ENCODE results near the gene LINC01488.

DNA sequence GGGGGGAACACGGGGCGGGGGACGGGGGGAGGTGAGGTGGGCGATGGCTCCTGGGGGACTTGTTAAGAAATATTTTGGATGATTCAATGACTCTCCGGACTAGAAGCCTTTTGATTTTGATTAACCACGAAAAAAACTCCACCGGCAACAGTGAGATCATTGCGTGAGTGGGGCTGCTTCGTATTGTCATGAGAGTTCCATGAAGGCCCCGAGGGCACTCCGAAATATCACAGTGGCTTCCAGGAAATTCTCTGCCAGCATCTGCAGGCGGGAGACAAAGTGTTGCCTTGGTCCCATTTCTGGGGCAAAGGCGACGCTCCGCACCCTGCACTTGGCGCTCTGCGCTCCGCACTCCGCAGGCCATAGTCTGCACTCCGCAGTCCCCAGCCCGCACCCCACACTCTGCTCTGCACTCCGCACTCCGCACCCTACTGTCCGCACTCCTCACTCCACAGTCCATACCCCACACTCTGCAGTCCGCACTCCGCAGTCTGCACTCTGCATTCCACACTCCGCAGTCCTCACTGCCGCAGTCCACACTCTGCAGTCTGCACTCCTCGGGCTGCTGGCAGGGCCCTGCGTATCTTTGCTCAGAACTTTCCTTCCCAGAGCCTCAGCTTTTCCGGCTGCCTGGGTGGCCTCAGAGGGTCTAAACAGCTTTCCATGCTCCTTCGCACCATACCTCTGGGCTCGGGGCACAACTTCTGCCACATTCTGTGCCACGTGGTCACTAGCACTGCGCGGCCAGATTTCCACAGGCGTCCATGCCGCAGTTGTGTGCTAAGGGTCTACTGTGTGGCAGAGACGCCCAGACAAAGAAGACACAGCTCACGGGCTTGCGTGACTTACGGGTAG lies 61.1 kb downstream of the LINC01488 start:
- no peak for TF ChIP-seq EZH2 (IDR thresholded peaks at IDR 0.05)
- TF ChIP-seq, protein P1, sequence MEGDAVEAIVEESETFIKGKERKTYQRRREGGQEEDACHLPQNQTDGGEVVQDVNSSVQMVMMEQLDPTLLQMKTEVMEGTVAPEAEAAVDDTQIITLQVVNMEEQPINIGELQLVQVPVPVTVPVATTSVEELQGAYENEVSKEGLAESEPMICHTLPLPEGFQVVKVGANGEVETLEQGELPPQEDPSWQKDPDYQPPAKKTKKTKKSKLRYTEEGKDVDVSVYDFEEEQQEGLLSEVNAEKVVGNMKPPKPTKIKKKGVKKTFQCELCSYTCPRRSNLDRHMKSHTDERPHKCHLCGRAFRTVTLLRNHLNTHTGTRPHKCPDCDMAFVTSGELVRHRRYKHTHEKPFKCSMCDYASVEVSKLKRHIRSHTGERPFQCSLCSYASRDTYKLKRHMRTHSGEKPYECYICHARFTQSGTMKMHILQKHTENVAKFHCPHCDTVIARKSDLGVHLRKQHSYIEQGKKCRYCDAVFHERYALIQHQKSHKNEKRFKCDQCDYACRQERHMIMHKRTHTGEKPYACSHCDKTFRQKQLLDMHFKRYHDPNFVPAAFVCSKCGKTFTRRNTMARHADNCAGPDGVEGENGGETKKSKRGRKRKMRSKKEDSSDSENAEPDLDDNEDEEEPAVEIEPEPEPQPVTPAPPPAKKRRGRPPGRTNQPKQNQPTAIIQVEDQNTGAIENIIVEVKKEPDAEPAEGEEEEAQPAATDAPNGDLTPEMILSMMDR (IDR thresholded peaks at IDR 0.05 in 2 of 3, conservative IDR thresholded peaks at IDR 0.05 in 1 of 3; ENCODE audit: borderline replicate concordance in 1 of 3, insufficient read depth in 1 of 3, low read depth in 2 of 3, low read length in 2 of 3): no peak
- TF ChIP-seq EGR1 (IDR thresholded peaks at IDR 0.05; ENCODE audit: low read depth): no peak
- TF ChIP-seq, protein P2, sequence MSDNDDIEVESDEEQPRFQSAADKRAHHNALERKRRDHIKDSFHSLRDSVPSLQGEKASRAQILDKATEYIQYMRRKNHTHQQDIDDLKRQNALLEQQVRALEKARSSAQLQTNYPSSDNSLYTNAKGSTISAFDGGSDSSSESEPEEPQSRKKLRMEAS (IDR thresholded peaks at IDR 0.05): no peak
- TF ChIP-seq SIN3A (IDR thresholded peaks at IDR 0.05; ENCODE audit: low read depth): no peak
